Peyer's patch (tissue), 4 donors: ENCODE results near the gene ERO1A.

Experiments used
- POLR2A ChIP-seq, 2 donors: fragments of 450-650 bp; IDR thresholded peaks; one replicate each; pipeline ENCODE4 v1.5.1; 2017; ENCODE audit warnings: antibody characterized with exemption in 2 of 2, mild to moderate bottlenecking in 2 of 2, moderate library complexity in 2 of 2
- TF ChIP-seq, protein P1 (sequence below), 6 experiments: fragments of 450-650 bp in 4 of 6; fragments of 200-600 bp in 2 of 6; sonication (generic) in 1 of 6; IDR thresholded peaks; one replicate each; pipeline ENCODE4 v1.5.1; 2017 to 2019; ENCODE audit warnings: antibody characterized with exemption in 6 of 6, mild to moderate bottlenecking in 3 of 6, moderate library complexity in 1 of 6

DNA sequence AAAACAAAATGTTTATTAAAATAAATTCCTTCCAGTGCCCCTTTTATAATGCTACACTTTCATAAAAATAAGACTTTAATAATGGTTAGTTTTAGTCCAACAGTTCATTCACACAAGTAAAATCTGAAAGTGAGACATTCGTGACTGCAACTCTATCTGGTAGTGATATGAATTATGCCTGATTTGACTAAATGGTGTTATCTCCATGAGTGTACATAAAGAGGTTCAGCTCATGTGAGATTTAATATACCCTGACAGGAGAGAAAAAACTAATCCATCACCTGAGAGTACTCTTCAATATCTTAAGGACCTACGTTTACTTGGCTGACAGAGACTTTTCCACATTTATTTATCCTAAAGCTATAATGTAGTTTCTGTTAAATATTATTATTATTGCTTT lies 34.0 kb downstream of the ERO1A start:
- TF ChIP-seq, protein P1, sequence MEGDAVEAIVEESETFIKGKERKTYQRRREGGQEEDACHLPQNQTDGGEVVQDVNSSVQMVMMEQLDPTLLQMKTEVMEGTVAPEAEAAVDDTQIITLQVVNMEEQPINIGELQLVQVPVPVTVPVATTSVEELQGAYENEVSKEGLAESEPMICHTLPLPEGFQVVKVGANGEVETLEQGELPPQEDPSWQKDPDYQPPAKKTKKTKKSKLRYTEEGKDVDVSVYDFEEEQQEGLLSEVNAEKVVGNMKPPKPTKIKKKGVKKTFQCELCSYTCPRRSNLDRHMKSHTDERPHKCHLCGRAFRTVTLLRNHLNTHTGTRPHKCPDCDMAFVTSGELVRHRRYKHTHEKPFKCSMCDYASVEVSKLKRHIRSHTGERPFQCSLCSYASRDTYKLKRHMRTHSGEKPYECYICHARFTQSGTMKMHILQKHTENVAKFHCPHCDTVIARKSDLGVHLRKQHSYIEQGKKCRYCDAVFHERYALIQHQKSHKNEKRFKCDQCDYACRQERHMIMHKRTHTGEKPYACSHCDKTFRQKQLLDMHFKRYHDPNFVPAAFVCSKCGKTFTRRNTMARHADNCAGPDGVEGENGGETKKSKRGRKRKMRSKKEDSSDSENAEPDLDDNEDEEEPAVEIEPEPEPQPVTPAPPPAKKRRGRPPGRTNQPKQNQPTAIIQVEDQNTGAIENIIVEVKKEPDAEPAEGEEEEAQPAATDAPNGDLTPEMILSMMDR (IDR thresholded peaks at IDR 0.05): no peak
- TF ChIP-seq POLR2A (IDR thresholded peaks at IDR 0.05): no peak
